Measurements from ENCODE around the gene CFAP97D2.
"Not testable (repeated sequence)": the region's sequence is repeated elsewhere in the genome, so short reads cannot be mapped to it uniquely, and the experiment has no call there.

Gene CFAP97D2

DNA sequence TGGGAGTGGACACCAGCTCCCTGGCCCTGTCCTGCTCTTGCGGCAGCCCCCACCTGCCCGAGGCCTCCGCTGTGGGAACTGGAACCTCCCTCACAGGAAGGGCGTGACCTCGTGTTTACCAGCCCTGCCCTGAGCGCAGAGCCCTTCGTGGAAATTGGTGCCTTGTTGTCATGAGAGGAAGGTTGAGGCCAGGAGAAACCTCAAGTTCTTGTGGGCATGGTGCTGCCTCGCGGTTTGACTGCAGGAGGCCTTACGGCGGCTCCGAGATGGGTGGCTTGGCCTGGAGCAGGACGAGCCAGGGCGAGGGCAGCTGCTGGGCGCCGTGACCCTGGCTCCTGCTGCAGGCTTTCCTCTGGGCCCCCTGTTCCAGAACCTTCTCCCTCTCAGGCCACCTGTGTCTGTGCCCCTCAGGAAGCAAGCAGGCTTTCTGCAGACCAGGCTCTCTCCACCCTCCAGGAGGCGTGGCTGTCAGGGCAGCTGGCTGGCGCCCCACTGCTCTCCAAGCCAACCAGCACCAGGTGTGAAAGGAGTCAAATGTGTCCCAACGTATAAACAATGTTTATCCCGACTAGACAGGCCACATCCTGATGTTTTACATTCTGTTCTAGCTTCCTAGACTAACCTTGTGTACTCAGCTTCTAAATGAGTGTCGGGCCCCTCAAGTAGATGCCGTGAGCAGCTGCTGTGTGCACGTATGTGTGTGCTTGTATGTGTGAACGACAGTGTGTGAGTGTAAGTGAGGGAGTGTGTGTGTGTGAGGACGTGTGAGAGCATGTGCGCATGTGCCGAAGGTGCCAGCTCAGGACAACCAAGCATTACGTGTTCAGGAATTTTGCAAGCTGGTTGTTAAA is 36.2 kb upstream of the CFAP97D2 start:
- in situ Hi-C loops (cut with MboI; ENCODE audit: low sequenced_read_pairs): no loop called here

DNA sequence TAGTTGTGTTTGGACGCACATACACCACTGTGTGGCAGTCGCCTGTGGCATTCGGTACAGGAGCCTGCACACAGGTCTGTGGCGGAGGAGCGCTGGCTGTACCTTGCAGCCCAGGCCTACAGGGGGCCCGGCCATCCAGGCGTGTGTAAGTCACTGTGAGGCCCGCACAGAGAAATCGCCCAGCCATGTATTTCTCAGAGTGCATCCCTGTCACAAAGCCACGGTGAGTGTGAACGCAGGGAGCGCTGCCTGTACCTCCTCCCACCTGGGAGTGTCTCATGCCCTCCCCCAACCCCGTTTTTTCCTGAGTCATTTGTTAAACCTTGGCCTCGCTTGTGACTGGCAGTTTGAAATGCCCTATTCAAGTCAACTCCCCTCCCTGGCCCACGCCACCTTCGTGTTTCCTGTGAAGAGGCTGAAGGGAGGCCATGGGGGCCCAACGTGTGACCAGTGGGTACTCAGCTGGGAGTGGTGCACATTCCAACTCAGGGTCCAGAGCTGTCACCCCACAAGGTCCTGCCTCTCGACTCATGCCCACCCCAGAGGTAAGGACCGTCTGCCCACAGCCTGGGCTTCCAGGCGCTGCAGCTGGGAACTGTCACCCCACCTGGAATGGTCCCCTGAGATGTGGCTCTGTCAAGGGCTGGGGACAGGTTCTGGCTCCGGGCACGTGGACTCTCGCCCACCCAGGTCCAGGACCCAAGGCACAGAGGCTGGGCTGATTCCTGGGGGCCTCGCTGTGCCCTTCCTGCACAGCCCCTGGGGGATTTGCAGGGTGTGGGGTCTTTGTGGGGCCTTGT is 35.1 kb upstream of the CFAP97D2 start:
- in situ Hi-C loops (cut with MboI; ENCODE audit: low sequenced_read_pairs): no loop called here

DNA sequence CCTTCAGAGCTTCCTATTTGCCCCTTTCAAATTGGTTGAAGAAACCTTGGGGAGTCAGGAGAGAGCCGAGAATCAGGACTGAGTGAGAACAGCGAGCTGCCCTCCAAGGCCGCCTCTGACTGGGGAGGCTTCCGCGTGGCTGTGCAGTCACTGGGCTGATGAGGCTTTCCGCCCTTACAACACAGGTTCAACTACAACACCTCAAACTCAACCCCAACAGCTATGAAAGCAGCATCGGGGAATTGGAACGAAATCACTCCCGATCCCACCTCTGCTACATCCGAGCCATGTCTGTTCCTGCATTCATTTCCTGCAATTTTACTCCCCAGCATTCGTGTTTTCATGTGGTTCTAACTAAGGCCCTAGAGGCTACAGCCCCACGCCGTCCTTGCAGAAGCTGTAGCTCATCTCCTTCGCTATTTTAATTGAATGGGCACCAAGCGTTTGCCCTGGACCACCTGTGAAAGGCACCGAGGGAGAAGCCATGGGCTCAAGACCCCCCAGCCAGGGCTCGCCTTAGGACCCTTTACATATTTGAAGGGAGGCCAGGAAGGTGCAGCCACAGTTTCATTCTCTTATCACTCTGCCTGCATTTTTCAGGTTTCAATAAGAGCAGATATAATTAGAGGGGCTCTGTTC is 34.3 kb upstream of the CFAP97D2 start:
- in situ Hi-C loops (cut with MboI; ENCODE audit: low sequenced_read_pairs): no loop called here

DNA sequence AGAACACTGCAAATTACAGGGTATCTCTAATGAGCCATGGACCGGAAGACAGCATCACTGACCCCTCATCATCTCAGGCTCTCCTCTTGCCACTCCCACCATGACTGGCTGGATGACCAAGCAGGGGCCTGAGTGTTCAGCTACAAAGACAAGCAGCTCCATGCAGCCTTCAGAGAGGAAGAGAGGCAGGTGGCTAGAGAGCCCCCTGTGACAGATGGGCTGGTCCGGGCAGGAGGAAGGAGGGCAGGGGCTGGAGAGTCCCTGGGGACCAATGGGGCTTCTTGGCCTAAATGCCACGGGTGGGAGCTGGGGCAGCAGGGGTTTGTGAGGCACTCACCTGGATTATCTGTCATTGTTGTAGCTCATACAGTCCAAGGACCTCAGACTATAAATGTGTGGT is 33.8 kb upstream of the CFAP97D2 start:
- in situ Hi-C loops (cut with MboI; ENCODE audit: low sequenced_read_pairs): no loop called here

DNA sequence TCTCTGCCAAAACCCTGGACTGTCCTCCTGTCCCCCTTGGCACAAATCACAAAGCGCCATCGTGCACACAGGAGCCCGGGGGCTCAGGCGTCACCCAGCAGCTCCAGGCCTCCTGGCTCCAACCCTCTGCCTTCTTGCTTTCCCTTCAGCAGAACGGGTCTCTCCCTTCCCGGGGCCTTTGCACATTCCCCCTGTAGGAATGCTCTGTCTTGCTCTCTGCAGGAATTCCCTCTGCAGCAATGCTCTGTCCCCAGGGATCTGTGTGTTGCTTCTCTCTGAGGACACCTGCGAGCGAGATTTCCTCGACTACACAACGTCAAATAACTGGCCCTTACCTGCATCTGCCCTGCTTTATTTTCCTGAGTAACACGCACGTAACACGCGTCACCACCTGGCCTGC is 33.3 kb upstream of the CFAP97D2 start:
- in situ Hi-C loops (cut with MboI; ENCODE audit: low sequenced_read_pairs): no loop called here

DNA sequence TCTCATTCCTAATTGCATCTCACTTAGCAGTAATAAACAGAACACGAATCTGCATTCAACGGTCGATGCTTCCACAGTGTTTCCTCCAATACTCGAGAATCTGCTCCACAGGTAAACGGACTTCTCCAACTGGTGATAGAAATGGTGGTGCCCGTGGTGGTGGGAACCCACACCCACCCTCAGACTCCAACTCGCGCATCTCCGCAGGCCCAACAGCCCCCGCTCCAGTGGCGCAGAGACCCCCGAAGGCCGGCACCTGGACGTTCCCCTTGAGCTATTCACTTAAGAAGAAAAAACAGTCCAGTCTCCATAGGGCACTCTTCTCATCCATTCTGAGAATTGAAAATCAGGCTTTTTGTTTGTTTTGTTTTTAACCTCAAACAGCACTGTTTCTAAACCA is 32.9 kb upstream of the CFAP97D2 start:
- in situ Hi-C loops (cut with MboI; ENCODE audit: low sequenced_read_pairs): no loop called here

DNA sequence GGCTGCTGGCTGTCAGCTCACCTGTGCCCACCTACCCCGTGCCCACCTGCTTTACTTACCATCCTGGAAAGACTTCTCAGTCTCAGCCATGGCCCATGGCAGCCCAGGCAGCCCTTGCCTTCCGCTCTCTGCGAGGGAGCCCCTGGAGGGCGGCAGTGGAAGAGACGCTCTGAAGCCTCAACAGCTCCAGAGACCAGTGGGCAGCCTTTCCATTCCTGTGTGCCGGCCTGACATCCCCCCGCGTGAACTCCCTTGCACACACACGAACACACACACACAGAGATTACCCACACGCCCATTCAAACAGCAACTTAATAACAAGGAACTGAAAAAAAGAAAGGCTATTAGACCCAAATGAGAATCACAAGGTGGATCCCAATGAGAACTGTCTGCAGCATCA is 32.4 kb upstream of the CFAP97D2 start:
- in situ Hi-C loops (cut with MboI; ENCODE audit: low sequenced_read_pairs): no loop called here

DNA sequence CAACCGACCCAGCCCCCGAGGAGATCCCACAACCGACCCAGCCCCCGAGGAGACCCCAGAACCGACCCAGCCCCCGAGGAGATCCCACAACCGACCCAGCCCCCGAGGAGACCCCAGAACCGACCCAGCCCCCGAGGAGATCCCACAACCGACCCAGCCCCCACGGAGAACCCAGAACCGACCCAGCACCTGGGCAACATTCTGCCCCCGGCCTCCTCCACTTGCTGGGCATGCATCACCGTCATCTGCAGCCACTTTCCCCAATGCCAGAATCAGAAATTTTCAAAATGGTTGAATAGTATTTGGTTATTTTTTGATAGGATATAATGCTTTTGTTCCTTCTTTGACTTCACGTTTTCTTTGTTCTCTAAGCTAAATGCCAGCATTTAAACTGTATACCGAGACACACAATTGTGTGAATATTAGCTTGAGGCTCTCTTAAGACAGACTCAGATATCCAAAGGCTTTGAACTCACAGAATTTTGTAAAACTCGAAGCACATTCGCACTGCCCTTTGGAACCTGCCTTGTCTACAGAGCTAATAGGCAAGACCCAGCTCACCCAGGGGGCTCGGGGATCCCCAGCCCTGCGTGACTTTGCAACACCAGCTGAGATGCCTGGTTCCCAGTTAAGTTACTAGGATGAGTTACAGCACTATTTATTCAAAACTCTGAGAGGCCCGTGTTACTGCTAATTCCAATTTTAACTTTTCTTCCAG is 31.1 kb upstream of the CFAP97D2 start:
- in situ Hi-C loops (cut with MboI; ENCODE audit: low sequenced_read_pairs): no loop called here

DNA sequence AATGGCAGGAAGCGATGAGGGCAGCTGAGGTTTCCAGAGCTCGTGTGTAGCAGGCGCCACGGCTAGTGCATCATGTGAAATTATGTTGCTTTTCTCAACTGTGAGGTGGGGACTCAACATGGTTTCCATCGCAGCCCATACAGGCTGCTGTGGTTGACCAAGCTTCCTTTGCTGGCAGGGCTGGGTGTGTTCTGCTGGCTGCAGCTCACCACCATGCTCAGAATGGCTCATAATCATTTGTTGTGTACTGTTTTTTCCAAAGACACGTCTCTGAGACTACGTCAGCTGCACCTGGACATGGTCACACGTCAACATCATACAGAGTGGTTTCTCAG is 30.6 kb upstream of the CFAP97D2 start:
- in situ Hi-C loops (cut with MboI; ENCODE audit: low sequenced_read_pairs): no loop called here

DNA sequence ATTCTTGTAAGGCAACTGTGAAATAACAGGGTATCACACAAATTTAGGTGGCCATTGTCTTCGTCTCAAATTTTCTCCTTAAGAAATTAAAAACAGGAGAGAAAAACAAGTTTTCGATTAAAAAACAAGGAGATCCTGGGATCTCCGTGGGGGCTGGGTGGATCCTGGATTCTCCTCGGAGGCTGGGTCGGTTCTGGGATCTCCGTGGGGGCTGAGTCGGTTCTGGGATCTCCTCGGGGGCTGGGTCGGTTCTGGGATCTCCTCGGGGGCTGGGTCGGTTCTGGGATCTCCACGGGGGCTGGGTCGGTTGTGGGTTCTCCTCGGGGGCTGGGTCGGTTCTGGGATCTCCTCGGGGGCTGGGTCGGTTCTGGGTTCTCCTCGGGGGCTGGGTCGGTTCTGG is 30.2 kb upstream of the CFAP97D2 start:
- in situ Hi-C loops (cut with MboI; ENCODE audit: low sequenced_read_pairs): not testable (repeated sequence)

DNA sequence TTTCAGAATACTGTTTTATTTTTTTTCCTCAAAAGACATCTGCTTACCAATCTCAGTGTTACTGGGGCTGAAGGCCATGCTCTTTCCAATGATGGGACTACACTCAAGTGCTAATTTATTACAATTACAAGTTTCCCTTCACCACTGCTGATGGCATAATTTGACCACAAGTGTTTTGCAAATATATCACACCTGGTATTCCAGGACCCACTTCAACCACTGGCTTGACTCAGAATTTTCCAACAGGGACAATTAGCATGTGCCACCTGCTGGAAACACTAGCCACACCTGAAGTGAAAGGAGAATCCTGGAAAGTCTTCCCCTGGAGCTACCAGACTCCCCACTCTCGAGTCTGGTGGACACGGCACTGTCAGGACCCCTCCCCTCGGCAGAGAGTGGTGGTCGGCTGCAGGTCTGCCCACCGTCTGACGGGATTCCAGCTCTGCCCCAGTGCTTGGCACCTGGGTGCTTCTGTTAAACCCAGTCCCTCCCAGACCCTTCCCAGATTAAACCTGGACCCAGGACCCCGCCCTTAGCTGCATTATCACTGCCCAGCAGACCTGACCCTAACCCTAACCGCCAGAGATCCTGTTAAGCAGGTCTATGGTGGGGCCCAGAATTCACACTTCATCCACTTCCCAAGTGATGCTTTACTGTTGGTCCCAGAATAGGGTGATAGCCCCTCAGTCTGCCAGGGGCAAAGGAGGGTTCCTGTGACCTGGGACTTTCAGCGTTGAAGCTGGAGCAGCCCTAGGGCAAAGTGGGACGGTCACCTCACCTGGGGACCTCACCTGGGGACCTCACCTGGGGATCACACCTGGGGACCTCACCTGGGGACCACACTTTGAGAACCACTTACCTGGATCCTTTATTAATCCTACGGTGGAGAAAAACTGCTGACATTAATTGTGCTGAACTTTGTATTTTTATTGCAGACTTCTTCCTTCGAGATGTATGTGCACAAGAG is 29.0 kb upstream of the CFAP97D2 start:
- in situ Hi-C loops (cut with MboI; ENCODE audit: low sequenced_read_pairs): no loop called here

DNA sequence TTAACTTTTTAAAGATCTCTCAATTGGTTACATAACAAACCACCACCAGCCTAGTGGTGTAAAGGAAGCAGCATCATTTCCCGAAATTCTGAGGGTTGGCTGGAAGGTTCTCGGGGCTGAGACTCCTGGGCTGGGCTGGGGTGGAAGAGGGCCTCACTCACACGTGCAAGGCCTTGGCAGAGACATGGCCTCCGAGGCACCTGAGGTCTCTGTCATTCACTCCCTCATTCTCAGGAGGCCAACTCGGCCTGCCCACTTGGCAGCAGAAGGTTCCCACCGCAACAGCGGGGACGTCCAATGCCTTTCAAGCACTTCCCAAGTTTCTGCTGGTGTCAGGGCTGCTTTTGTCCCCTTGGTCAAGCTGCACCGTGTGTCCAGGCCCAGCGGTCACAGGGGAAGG is 28.0 kb upstream of the CFAP97D2 start:
- in situ Hi-C loops (cut with MboI; ENCODE audit: low sequenced_read_pairs): no loop called here

DNA sequence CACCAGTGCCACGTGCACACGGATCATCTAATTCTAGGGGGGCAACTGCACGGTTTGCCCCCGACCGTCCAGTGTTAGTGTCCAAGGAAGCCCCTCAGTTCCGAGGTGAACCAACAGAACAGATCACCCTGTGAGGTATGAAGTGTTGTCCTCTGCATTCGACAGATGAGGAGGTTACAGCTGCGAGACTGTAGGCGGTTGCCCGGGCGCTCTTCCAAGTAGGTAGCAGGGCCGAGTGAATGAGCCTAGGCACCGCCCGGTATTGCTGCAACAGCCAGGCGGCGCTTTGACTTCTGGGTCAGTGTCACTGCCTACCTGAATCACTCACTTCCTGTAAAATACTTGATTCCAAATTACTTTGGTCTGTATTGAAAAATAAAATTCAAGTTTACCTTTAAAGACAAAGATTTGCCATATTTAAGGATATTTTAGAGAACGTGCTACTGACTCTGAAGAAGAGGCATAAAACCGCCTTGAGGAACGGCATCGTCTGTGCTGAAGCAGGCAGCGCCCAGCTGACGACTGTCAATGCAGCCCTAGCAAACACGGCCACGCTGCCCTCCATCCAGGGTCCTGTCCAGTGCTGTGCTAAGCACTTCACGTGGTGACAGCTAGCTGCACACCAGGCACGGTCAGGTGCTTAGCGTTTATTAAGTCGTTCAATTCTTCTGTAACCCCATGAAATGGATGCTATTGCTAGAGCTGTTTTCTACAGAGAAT is 27.3 kb upstream of the CFAP97D2 start:
- in situ Hi-C loops (cut with MboI; ENCODE audit: low sequenced_read_pairs): no loop called here

DNA sequence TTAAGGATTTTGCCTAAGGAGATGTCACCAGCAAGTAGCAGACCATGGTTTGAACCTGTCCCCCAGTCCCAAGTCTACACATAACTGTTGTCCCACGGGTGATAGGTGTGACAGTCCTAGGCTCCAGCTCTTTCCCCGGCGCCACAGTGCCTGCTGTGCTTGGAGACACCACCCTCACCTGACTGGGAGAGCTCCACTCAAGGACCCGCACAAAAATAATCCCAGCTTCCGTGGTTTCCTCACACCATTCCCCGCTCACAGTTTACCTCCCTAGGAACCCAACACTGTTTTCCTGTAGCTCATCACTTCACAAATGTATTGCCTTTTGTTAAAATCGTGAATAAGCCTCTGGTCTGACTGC is 26.8 kb upstream of the CFAP97D2 start:
- in situ Hi-C loops (cut with MboI; ENCODE audit: low sequenced_read_pairs): no loop called here

DNA sequence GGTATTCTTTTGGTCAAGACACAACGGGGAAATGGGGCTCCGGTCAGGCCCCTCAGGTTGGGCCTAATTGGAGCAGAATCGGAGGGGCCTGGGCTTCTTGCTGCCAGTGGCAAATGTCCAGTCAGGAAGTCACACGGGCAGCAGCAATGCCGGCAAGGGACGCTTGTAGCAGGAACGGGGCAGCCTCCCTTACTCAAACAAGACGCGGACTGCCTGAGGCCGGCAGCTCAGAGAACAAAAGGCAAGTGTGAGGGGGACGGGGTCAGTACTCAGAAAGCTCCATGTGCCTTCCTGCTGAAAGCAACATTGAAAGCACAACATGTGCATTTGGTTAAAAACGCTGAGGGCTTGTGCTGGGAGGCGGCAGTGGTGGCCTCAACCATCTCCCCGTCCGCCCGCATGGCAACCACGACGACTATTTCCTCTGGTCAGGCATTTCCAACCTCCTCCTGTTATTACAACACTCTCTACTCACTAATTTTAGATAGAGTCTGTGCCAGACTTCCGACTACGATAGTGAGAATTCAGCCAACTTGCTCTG is 26.2 kb upstream of the CFAP97D2 start:
- in situ Hi-C loops (cut with MboI; ENCODE audit: low sequenced_read_pairs): no loop called here

DNA sequence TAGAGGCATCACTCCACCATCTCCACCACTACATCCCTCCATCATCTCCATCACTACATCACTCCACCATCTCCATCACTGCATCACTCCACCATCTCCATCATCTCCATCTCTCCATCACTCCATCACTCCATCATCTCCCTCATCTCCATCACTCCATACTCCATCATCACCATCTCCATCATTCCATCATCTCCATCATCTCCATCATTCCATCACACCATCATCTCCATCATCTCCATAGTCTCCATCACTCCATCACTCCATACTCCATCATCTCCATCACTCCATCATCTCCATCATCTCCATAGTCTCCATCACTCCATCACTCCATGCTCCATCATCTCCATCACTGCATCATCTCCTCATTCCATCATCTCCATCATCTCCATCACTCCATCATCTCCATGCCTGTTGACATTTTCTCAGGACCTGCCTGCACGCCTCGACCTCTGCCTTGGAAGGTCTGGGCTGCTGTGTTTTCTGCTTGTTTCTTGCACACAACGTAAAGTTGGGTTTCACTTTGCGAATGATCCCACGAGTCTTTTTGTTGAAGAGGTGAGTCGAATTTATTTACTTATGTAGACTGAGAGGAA is 25.5 kb upstream of the CFAP97D2 start:
- in situ Hi-C loops (cut with MboI; ENCODE audit: low sequenced_read_pairs): no loop called here

DNA sequence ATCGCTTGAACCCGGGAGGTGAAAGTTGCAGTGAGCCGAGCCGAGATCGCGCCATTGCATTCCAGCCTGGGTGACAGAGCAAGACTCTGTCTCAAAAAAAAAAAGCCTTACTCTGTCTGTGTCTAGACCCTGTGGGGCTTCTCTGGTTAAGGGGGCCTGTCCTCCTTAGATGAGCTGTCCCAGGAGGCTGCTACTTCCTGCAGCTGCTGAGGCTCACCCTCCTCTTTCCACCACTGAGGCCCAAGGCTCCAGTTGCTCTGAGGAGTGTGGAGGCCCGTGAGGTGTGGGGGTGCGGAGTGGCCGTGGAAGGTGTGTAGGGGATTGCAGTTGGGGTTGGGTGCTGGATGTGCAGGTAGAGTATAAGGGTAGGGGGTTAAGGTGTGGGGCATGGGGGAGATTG is 24.6 kb upstream of the CFAP97D2 start:
- in situ Hi-C loops (cut with MboI; ENCODE audit: low sequenced_read_pairs): no loop called here

DNA sequence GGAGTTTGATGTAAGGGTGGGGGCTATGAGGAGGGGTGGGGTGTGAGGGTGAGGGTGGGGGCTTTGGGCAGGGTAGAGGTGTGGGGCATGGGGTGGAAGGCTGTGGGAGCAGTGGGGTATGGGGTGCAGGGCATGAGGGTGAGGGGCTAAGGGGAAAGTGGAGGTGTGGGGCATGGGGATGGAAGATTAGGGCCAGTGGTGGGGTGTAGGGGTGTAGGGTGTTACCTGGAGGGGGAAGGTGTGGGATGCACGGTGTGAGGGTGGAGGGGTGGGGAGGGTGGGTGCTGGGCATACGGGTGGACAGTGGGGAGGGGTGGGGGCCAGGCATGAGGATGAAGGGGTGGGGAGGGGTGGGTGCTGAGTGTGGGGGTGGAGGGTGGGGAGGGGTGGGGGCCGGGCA is 23.7 kb upstream of the CFAP97D2 start:
- in situ Hi-C loops (cut with MboI; ENCODE audit: low sequenced_read_pairs): no loop called here
